GM12878 (cell line): ENCODE measurements around the gene PKLR. TPM values are rescaled to one million over a fixed set of nuclear protein-coding genes. Genes with fewer than 3 reads are reported as not detected.

Experiments
- ATAC-seq: fragments of 200-7000 bp; cut with Tn5 transposase; 3 replicates; pipeline ENCODE4 v1.9.1; 2020; ENCODE audit warnings: mild to moderate bottlenecking, moderate library complexity
- BruUV-seq: library from RNA; stranded (reverse); fragments of 400-500 nt; replicated peaks from 2 replicates; lab custom pipeline; 2021; lab: Mats Ljungman, UMichigan
- CTCF ChIA-PET: fragments of 300-600 bp; sonication (Branson Sonifier 250); formaldehyde crosslinking; extraction: SDS; loops from one replicate; lab custom pipeline; 2021; ENCODE audit warnings: inconsistent platforms; lab: Yijun Ruan, JAX
- POLR2A ChIA-PET: fragments of 350-600 bp; formaldehyde crosslinking; extraction: SDS; loops from one replicate; lab custom pipeline; 2021; ENCODE audit warnings: inconsistent platforms; lab: Charles Lee
- RAD21 ChIA-PET: fragments of 300-600 bp; sonication (Branson Sonifier 250); formaldehyde crosslinking; loops from one replicate; lab custom pipeline; 2023; ENCODE audit warnings: antibody characterized with exemption; ENCODE audit not compliant: unreplicated experiment; lab: Charles Lee
- SMC1A ChIA-PET: fragments of 300-600 bp; sonication (Branson Sonifier 250); formaldehyde crosslinking; loops from one replicate; lab custom pipeline; 2023; ENCODE audit not compliant: unreplicated experiment, uncharacterized antibody; lab: Charles Lee
- DNase-seq: peaks from one replicate; pipeline ENCODE4 v3.0.0-alpha.2; 2011; ENCODE audit warnings: low read depth, low spot score
- FAIRE-seq: peaks from 3 replicates; lab custom pipeline; 2011; peaks lifted over from hg19 to GRCh38; lab: Jason Lieb, UNC
- H2AFZ ChIP-seq: 2 replicates; pipeline ENCODE4 v1.6.0; 2011; ENCODE audit warnings: low read depth, low read length, control low read depth; ENCODE audit not compliant: control insufficient read depth
- H3K27ac ChIP-seq: 2 replicates; pipeline ENCODE4 v1.5.1; 2011; ENCODE audit warnings: control low read depth; ENCODE audit not compliant: control insufficient read depth, insufficient read depth
- H3K27me3 ChIP-seq, 2 experiments: replicated peaks in 1 of 2; 2 replicates each; pipeline versions ENCODE4 v1.6.0 to v1.6.1; 2011; ENCODE audit warnings: low read length in 1 of 2; ENCODE audit not compliant: control insufficient read depth in 2 of 2, insufficient read depth in 2 of 2
- H3K36me3 ChIP-seq, 2 experiments: 2 replicates each; pipeline ENCODE4 v1.5.1; 2011; ENCODE audit warnings: low read length in 1 of 2; ENCODE audit not compliant: control insufficient read depth in 2 of 2, insufficient read depth in 2 of 2
- H3K4me1 ChIP-seq: 2 replicates; pipeline ENCODE4 v1.6.1; 2011; ENCODE audit warnings: mild to moderate bottlenecking, low read length, moderate library complexity, mixed read lengths; ENCODE audit not compliant: control insufficient read depth, insufficient read depth
- H3K4me2 ChIP-seq: 2 replicates; pipeline ENCODE4 v1.6.0; 2011; ENCODE audit warnings: control low read depth; ENCODE audit not compliant: control insufficient read depth, insufficient read depth
- H3K4me3 ChIP-seq: fragments of 200-600 bp; sonication (generic); 2 replicates; pipeline ENCODE4 v1.5.1; 2016
- H3K79me2 ChIP-seq: 2 replicates; pipeline ENCODE4 v1.6.0; 2011; ENCODE audit warnings: low read length; ENCODE audit not compliant: control insufficient read depth, insufficient read depth
- H3K9ac ChIP-seq: 2 replicates; pipeline ENCODE4 v1.8.0; 2011; ENCODE audit warnings: low read length, control low read depth, mixed read lengths; ENCODE audit not compliant: control insufficient read depth, insufficient read depth
- H3K9me3 ChIP-seq: replicated peaks from 3 replicates; pipeline ENCODE4 v1.5.1; 2011; ENCODE audit warnings: mild to moderate bottlenecking, low read length; ENCODE audit not compliant: control insufficient read depth, insufficient read depth
- H4K20me1 ChIP-seq: 2 replicates; pipeline ENCODE4 v1.6.0; 2011; ENCODE audit not compliant: control insufficient read depth, insufficient read depth
- CHD4 ChIP-seq: fragments of 200-600 bp; sonication (generic); IDR thresholded peaks from 2 replicates; pipeline ENCODE4 v1.6.1; 2016; ENCODE audit warnings: mild to moderate bottlenecking
- EED ChIP-seq: sonication (generic); IDR thresholded peaks from 2 replicates; pipeline ENCODE4 v1.6.1; 2016; ENCODE audit warnings: antibody characterized with exemption, low read depth
- EP300 ChIP-seq, 2 experiments: fragments of 150-350 bp in 1 of 2; IDR thresholded peaks; 2 replicates each; pipeline ENCODE4 v1.6.1; 2011 to 2012; ENCODE audit warnings: low read depth in 2 of 2, low read length in 2 of 2, borderline replicate concordance in 1 of 2, improper control_type of control experiment in 1 of 2, inconsistent platforms in 1 of 2; ENCODE audit not compliant: control insufficient read depth in 1 of 2
- HCFC1 ChIP-seq: fragments of 150-350 bp; IDR thresholded peaks from 2 replicates; pipeline ENCODE4 v1.6.1; 2014; ENCODE audit warnings: low read length
- IKZF1 ChIP-seq: fragments of 450-650 bp; conservative IDR thresholded peaks from 2 replicates; pipeline ENCODE4 v1.6.1; 2017; ENCODE audit warnings: antibody characterized with exemption, mild to moderate bottlenecking
- MEF2A ChIP-seq: IDR thresholded peaks from 2 replicates; pipeline ENCODE4 v1.6.1; 2011; ENCODE audit warnings: low read depth, mild to moderate bottlenecking, low read length, moderate library complexity; ENCODE audit not compliant: insufficient read depth
- NFYA ChIP-seq: IDR thresholded peaks from 2 replicates; pipeline ENCODE4 v1.6.1; 2011; ENCODE audit warnings: low read depth, mild to moderate bottlenecking, low read length, improper control_type of control experiment, borderline replicate concordance
- PAX5 ChIP-seq: IDR thresholded peaks from 2 replicates; pipeline ENCODE4 v1.6.1; 2011; ENCODE audit warnings: low read depth, low read length, borderline replicate concordance
- RFX5 ChIP-seq: IDR thresholded peaks from 2 replicates; pipeline ENCODE4 v1.6.1; 2011; ENCODE audit warnings: low read depth, low read length, improper control_type of control experiment
- RUNX3 ChIP-seq: IDR thresholded peaks from 2 replicates; pipeline ENCODE4 v1.6.1; 2012; ENCODE audit warnings: low read length, inconsistent platforms
- YBX1 ChIP-seq: fragments of 450-650 bp; IDR thresholded peaks from 2 replicates; pipeline ENCODE4 v1.6.1; 2016; ENCODE audit warnings: antibody characterized with exemption
- ZNF622 ChIP-seq: fragments of 450-650 bp; IDR thresholded peaks from 2 replicates; pipeline ENCODE4 v1.6.1; 2017; ENCODE audit warnings: mild to moderate bottlenecking, inconsistent platforms
- ZNF687 ChIP-seq: fragments of 450-650 bp; IDR thresholded peaks from 2 replicates; pipeline ENCODE4 v1.6.1; 2017; ENCODE audit warnings: mild to moderate bottlenecking, moderate library complexity
- WGBS: methylation state at CpG from one replicate; pipeline ENCODE4 v1.1.6; 2016; ENCODE audit warnings: low lambda C conversion rate; ENCODE audit not compliant: insufficient replicate concordance, insufficient coverage; ENCODE audit errors: missing lambda C conversion rate; 5-methylcytosine and 5-hydroxymethylcytosine counted together
- in situ Hi-C: fragments of 300-500 bp; cut with MboI; formaldehyde crosslinking; loops from 9 replicates; pipeline ENCODE4 v1.14.3; 2018; ENCODE audit warnings: mixed read lengths
- intact Hi-C: fragments of 100-400 bp; cut with micrococcal nuclease; formaldehyde crosslinking; loops from one replicate; pipeline ENCODE4 v1.14.2; 2022; ENCODE audit not compliant: unreplicated experiment
- polyA plus RNA-seq, 11 experiments: library from polyadenylated mRNA; depleted of rRNA in 4 of 11; unstranded in 6 of 11; stranded (reverse) in 5 of 11; fragments of >200 nt; fragmentation: Nextera tagmentation in 4 of 11; fragmentation: Illumina TruSeq in 1 of 11; extraction: Ambion mirVana in 4 of 11; extraction: Trizol in 1 of 11; gene quantifications; 1 replicate in 1 of 11; 2 replicates in 10 of 11; pipeline versions ENCODE4 v1.2.1 to v1.2.3, GENCODE V29; 2011 to 2016; ENCODE audit warnings: inconsistent platforms in 2 of 11, missing spikeins in 2 of 11, low read depth in 1 of 11
- total RNA-seq, 4 experiments: library from RNA; depleted of rRNA in 3 of 4; stranded (reverse); fragments of >200 nt in 3 of 4; fragmentation: Illumina TruSeq in 1 of 4; extraction: Trizol in 1 of 4; gene quantifications; 2 replicates each; pipeline versions ENCODE4 v1.2.1 to v1.2.3, GENCODE V29; 2013 to 2021
- TF ChIP-seq, protein P1 (sequence below): fragments of 450-650 bp; IDR thresholded peaks from 2 replicates; pipeline ENCODE4 v1.6.1; 2014; ENCODE audit warnings: mild to moderate bottlenecking
- TF ChIP-seq, protein P2 (sequence below): fragments of 450-650 bp; formaldehyde crosslinking; IDR thresholded peaks from 2 replicates; pipeline ENCODE4 v1.4.0; 2022; ENCODE audit warnings: mild to moderate bottlenecking, moderate library complexity

Gene PKLR
- total and polyA plus RNA-seq, 10 of the 15 experiments (the other 5 are each of a cell fraction or from before 2014, with no cell fraction given) = 0.04 to 0.15 (median 0.08) TPM; not detected in 7

DNA sequence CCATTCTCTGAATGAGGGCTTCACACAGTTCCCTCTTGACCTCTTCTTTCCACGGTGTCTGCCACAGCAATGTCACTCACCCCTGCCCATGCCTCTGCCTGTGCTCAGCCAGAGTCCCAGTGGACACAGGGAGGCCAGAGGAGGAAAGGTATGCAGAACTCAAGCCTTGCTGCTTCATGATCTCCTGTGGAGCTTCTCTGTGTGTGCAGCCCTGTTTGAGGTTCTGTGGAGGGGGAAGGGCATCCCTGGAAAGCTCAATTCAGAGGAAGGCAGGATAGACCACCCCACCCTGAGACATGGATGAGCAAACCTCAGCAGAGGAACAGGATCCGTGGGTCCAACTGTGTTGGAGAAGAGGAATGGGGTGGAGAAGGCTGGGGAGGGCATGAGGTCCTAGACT, 22.0 kb downstream of the PKLR start (continued):
- TF ChIP-seq ZNF622 (no peak), MEF2A (no peak), EP300 (IDR thresholded peaks at IDR 0.05; ENCODE audit: borderline replicate concordance in 1 of 2, control insufficient read depth in 1 of 2, low read depth in 2 of 2, low read length in 2 of 2) (no peak), EED (no peak), RFX5 (no peak), CHD4 (no peak), HCFC1 (no peak)
- TF ChIP-seq, protein P1, sequence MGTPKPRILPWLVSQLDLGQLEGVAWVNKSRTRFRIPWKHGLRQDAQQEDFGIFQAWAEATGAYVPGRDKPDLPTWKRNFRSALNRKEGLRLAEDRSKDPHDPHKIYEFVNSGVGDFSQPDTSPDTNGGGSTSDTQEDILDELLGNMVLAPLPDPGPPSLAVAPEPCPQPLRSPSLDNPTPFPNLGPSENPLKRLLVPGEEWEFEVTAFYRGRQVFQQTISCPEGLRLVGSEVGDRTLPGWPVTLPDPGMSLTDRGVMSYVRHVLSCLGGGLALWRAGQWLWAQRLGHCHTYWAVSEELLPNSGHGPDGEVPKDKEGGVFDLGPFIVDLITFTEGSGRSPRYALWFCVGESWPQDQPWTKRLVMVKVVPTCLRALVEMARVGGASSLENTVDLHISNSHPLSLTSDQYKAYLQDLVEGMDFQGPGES = no peak

- Histone ChIP-seq H3K4me1 (peaks cover 12% of the 10 kb centered on the region), H3K36me3 (no peaks in the 10 kb centered on the region), H4K20me1 (no peaks in the 10 kb centered on the region), H3K4me3 (no peak overlapping the region; the same call in 1 of the 2 replicates), H3K27ac (no peak overlapping the region), H3K4me2 (peak overlapping the region; percentile 99), H3K9ac (no peak overlapping the region), H3K9me3 (no peaks in the 10 kb centered on the region), H3K27me3 (no peaks in the 10 kb centered on the region), H2AFZ (no peak overlapping the region), H3K79me2 (peaks cover under 1% of the 10 kb centered on the region)
- no TSS peak for BruUV-seq
- no peak for ATAC-seq
- ChIA-PET RAD21 (interaction anchor here (2.2 kb wide), 1 partner anchor 44 kb away, joined by 13 read pairs; no protein-coding TSS in a partner anchor), POLR2A (interaction anchor here (0.6 to 1.6 kb wide), 4 partner anchors 19 to 814 kb away, joined by 3 to 4 read pairs (median 4); no protein-coding TSS in a partner anchor), SMC1A (interaction anchor here (0.7 to 1.5 kb wide), 7 partner anchors 19 to 45 kb away, joined by 3 to 10 read pairs (median 3); partner anchors contain the start of gene RUSC1), CTCF (interaction anchor here (0.6 to 1.8 kb wide), 10 partner anchors 9 to 62 kb away, joined by 3 to 10 read pairs (median 4); partner anchors contain the start of genes FDPS and RUSC1)
- no peak for DNase-seq
- intact Hi-C loops = loop anchor here (1.0 kb wide), 1 partner anchor 30 kb away; the partner anchor contains the start of gene FDPS
- WGBS = 22% methylated on average over 10 of the region's 10 CpGs
- FAIRE-seq = no peak
- no peak for TF ChIP-seq YBX1
- TF ChIP-seq IKZF1 = no peak
- TF ChIP-seq RUNX3 = no peak
- TF ChIP-seq, protein P2, sequence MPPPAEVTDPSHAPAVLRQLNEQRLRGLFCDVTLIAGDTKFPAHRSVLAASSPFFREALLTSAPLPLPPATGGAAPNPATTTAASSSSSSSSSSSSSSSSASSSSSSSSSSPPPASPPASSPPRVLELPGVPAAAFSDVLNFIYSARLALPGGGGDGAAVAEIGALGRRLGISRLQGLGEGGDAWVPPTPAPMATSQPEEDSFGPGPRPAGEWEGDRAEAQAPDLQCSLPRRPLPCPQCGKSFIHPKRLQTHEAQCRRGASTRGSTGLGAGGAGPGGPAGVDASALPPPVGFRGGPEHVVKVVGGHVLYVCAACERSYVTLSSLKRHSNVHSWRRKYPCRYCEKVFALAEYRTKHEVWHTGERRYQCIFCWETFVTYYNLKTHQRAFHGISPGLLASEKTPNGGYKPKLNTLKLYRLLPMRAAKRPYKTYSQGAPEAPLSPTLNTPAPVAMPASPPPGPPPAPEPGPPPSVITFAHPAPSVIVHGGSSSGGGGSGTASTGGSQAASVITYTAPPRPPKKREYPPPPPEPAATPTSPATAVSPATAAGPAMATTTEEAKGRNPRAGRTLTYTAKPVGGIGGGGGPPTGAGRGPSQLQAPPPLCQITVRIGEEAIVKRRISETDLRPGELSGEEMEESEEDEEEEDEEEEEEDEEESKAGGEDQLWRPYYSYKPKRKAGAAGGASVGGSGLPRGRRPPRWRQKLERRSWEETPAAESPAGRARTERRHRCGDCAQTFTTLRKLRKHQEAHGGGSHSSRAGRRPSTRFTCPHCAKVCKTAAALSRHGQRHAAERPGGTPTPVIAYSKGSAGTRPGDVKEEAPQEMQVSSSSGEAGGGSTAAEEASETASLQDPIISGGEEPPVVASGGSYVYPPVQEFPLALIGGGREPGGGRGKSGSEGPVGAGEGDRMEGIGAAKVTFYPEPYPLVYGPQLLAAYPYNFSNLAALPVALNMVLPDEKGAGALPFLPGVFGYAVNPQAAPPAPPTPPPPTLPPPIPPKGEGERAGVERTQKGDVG (CRISPR knock-in tag) = no peak
- TF ChIP-seq ZNF687 = no peak
- no peak for TF ChIP-seq NFYA
- no peak for TF ChIP-seq PAX5
- in situ Hi-C loops = no loop called here
Measured at GRCh38 chr1:155278689-155279160, 22.5 kb downstream of the PKLR start.
